ENCODE measurements around the gene DAPK2. TPM values are rescaled to one million over a fixed set of nuclear protein-coding genes. Genes with fewer than 3 reads are reported as not detected.

DAPK2 gene
- total RNA-seq, 1 experiment from 2014 or later = 2.3 TPM

- Mint-ChIP-seq H3K27ac (no peak overlapping the region), H3K27me3 (ENCODE audit: low read depth) (no peaks in the 10 kb centered on the region), H3K4me3 (no peak overlapping the region), H3K36me3 (no peaks in the 10 kb centered on the region), H3K4me1 (no peaks in the 10 kb centered on the region), H3K9me3 (no peaks in the 10 kb centered on the region)
- ChIA-PET CTCF (no interaction called here), POLR2A (no interaction called here)
- no peak for TF ChIP-seq NR3C1 (CRISPR knock-in tag; conservative IDR thresholded peaks at IDR 0.05; ENCODE audit: low read depth)
- TF ChIP-seq ZMAT4 (CRISPR knock-in tag; IDR thresholded peaks at IDR 0.05) = no peak
- TF ChIP-seq PREB (CRISPR knock-in tag; IDR thresholded peaks at IDR 0.05; ENCODE audit: borderline replicate concordance) = no peak
- TF ChIP-seq SMAD4 (CRISPR knock-in tag; IDR thresholded peaks at IDR 0.05) = no peak
- TF ChIP-seq NFYB (CRISPR knock-in tag; conservative IDR thresholded peaks at IDR 0.05; ENCODE audit: low read depth) = no peak
- ATAC-seq = no peak
- DNase-seq (ENCODE audit: low spot score) = no peak
These were observed 29.1 kb downstream of the DAPK2 start for GRCh38 chr15:64017082-64017588.

GRCh38 chr15:64016257-64016656 is 30.0 kb downstream of the DAPK2 start:
- TF ChIP-seq NFATC4 (CRISPR knock-in tag; IDR thresholded peaks at IDR 0.05) (no peak), NR2C2 (CRISPR knock-in tag; IDR thresholded peaks at IDR 0.05) (no peak), ZNF138 (CRISPR knock-in tag; conservative IDR thresholded peaks at IDR 0.05) (no peak), TEAD4 (CRISPR knock-in tag; IDR thresholded peaks at IDR 0.05) (no peak), CDX4 (CRISPR knock-in tag; IDR thresholded peaks at IDR 0.05; ENCODE audit: borderline replicate concordance) (no peak), MAX (CRISPR knock-in tag; IDR thresholded peaks at IDR 0.05) (no peak), ZNF281 (CRISPR knock-in tag; IDR thresholded peaks at IDR 0.05) (no peak), ZBTB21 (CRISPR knock-in tag; IDR thresholded peaks at IDR 0.05; ENCODE audit: borderline replicate concordance) (no peak), KAT7 (CRISPR knock-in tag; IDR thresholded peaks at IDR 0.05; ENCODE audit: borderline replicate concordance) (no peak), ZNF423 (CRISPR knock-in tag; IDR thresholded peaks at IDR 0.05) (no peak), CREM (CRISPR knock-in tag; IDR thresholded peaks at IDR 0.05) (no peak), GABPB1 (CRISPR knock-in tag; IDR thresholded peaks at IDR 0.05) (no peak), HMGXB4 (CRISPR knock-in tag; IDR thresholded peaks at IDR 0.05) (no peak), ZNF121 (CRISPR knock-in tag; IDR thresholded peaks at IDR 0.05) (no peak), ESRRA (CRISPR knock-in tag; IDR thresholded peaks at IDR 0.05; ENCODE audit: borderline replicate concordance) (no peak), ERG (CRISPR knock-in tag; IDR thresholded peaks at IDR 0.05) (no peak), FOXJ3 (CRISPR knock-in tag; IDR thresholded peaks at IDR 0.05; ENCODE audit: borderline replicate concordance) (no peak), ZNF425 (CRISPR knock-in tag; conservative IDR thresholded peaks at IDR 0.05) (no peak), RORB (CRISPR knock-in tag; IDR thresholded peaks at IDR 0.05) (no peak)
- H3K27me3 Mint-ChIP-seq (ENCODE audit: low read depth) = no peaks in the 10 kb centered on the region
- ATAC-seq (no peak), DNase-seq (ENCODE audit: low spot score) (no peak)
- no peaks in the 10 kb centered on the region for H3K36me3 Mint-ChIP-seq
- ChIA-PET POLR2A (no interaction called here), CTCF (no interaction called here)
- no peaks in the 10 kb centered on the region for H3K9me3 Mint-ChIP-seq
- no peak overlapping the region; the same call in 1 of the 2 replicates for H3K27ac Mint-ChIP-seq
- H3K4me3 Mint-ChIP-seq = no peak overlapping the region
- H3K4me1 Mint-ChIP-seq = no peaks in the 10 kb centered on the region

All from WTC11 (cell line).